AG04449 (cell line): ENCODE measurements around the gene RNF11.

Experiments used
- CTCF ChIA-PET: fragments of 350-600 bp; formaldehyde crosslinking; extraction: SDS; loops from one replicate; lab custom pipeline; 2021; ENCODE audit warnings: antibody characterized with exemption; lab: Yijun Ruan, JAX
- POLR2A ChIA-PET: fragments of 400-600, 350-600 bp; formaldehyde crosslinking; extraction: SDS; loops from one replicate; lab custom pipeline; 2020; ENCODE audit warnings: antibody characterized with exemption, inconsistent platforms; lab: Yijun Ruan, JAX
- DNase-seq: peaks from one replicate; pipeline ENCODE4 v3.0.0-alpha.2; 2010; ENCODE audit warnings: low read depth, low spot score
- H3K4me3 ChIP-seq: 2 replicates; pipeline ENCODE4 v1.5.1; 2011; ENCODE audit warnings: low read depth, mild to moderate bottlenecking, control low read depth, low read length
- TF ChIP-seq, protein P1 (sequence below): IDR thresholded peaks from one replicate; pipeline ENCODE4 v1.5.1; 2011; ENCODE audit warnings: mild to moderate bottlenecking, moderate library complexity, low read length, control low read depth, inconsistent platforms; ENCODE audit not compliant: insufficient read depth; ENCODE audit errors: missing control alignments

Gene RNF11

DNA sequence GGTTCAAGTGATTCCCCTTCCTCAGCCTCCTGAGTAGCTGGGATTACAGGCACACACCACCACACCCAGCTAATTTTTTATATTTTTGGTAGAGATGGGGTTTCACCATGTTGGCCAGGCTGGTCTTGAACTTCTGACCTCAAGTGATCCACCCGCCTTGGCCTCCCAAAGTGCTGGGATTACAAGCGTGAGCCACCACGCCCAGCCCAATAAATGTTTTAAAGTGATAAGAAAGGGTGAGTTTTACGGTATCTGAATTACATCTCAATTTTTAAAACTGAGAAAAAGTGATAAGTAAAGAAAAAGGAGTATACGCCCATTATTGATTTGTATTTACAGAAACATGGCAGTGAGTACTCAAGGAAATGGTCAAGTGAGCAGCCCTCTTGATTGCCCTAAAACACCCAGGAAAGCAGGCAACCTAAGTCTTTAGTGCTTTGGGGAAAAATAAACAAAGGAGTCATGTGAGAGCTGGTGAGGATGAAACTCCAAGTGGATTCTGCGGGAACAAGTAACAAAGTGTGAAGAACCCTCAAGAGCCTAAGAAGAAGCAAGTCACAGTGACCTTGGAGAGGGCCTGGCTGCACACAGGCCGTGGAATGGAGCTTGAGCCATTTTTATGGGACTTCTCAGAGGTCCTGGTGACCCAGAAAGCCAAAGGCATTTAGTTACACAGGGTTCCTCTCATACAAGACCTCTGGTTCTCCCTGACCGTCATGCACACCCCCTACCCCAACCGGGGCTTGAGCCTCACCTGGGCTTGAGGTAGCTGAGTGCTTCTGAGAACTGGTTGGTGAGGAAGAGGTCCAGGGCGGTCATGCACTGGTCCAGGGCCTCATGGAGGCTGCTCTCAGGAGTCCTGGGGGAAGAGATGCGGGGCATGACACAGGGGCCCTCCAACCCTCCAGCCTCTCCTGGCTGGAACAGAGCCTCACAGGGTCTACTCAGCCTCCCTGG, 85.2 kb downstream of the RNF11 start:
- POLR2A ChIA-PET = interaction anchor here (1.2 kb wide), 1 partner anchor 65 kb away, joined by 3 read pairs; no protein-coding TSS in a partner anchor
- no peak overlapping the region for H3K4me3 ChIP-seq
- TF ChIP-seq, protein P1, sequence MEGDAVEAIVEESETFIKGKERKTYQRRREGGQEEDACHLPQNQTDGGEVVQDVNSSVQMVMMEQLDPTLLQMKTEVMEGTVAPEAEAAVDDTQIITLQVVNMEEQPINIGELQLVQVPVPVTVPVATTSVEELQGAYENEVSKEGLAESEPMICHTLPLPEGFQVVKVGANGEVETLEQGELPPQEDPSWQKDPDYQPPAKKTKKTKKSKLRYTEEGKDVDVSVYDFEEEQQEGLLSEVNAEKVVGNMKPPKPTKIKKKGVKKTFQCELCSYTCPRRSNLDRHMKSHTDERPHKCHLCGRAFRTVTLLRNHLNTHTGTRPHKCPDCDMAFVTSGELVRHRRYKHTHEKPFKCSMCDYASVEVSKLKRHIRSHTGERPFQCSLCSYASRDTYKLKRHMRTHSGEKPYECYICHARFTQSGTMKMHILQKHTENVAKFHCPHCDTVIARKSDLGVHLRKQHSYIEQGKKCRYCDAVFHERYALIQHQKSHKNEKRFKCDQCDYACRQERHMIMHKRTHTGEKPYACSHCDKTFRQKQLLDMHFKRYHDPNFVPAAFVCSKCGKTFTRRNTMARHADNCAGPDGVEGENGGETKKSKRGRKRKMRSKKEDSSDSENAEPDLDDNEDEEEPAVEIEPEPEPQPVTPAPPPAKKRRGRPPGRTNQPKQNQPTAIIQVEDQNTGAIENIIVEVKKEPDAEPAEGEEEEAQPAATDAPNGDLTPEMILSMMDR = no peak
- CTCF ChIA-PET = interaction anchor here (1.1 to 3.6 kb wide), 2 partner anchors 15 to 25 kb away, joined by 3 to 18 read pairs; no protein-coding TSS in a partner anchor
- no peak for DNase-seq

DNA sequence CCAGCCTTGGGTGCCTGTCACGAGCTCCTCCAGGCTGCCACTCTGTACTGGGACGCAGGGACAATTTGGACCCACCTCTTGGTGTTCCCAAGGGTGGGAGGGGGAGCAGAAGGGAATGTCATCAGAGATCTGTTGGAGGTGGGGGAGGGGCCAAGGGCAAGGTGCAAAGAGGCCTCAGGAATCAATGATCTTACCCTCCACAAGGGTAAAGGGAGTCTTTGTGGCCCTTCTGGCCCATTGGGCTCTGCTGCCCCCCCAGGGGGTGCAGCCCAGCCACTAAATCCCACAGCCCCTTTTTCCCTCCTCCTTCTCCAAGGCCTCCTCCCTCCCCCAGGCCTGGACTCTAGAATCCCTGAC, 85.8 kb downstream of the RNF11 start:
- TF ChIP-seq, protein P1 = no peak
- CTCF ChIA-PET = interaction anchor here (0.8 to 1.1 kb wide), 2 partner anchors 16 to 25 kb away, joined by 3 read pairs; no protein-coding TSS in a partner anchor
- DNase-seq = no peak
- POLR2A ChIA-PET = no interaction called here
- no peak overlapping the region for H3K4me3 ChIP-seq

DNA sequence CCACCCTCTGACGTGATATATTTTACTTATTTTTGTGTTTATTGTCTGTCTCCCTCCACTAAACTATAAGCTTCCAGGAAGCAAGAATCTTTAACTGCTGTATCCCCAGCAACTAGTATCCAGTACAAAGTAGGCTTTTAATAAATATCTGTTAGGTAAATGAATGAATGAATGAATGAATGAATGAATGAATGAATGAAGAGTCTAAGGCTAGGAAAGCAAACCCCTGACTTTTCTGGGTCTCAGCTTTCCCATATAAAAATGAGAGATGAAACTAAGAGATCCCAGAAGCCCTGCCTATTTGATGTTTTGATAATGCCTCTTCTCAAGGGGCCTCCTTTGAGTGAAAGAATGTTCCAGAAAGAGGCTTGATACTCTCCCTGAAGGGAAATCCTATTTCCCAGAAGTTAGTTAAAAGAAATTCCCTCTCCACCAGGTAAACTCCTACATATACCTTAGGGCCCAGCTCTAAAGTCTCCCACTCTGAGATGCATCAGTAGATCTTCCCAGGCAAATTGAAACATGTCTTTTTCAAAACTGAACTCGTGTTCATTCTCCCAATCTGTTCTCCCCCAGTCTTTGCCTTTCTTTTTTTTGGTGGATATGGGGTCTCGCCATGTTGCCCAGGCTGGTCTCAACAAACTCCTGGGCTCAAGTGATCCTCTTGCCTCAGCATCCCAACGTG, 86.5 kb downstream of the RNF11 start:
- no peak overlapping the region for H3K4me3 ChIP-seq
- POLR2A ChIA-PET = no interaction called here
- CTCF ChIA-PET = interaction anchor here (0.8 to 1.1 kb wide), 2 partner anchors 16 to 26 kb away, joined by 3 read pairs; no protein-coding TSS in a partner anchor
- DNase-seq = no peak
- TF ChIP-seq, protein P1 = no peak
